WTC11 (cell line): ENCODE data around the gene CNOT3. TPM values are rescaled to one million over a fixed set of nuclear protein-coding genes. Genes with fewer than 3 reads are reported as not detected.

ENCODE experiments used
- ATAC-seq: fragments of 200-7000 bp; cut with Tn5 transposase; 2 replicates; pipeline ENCODE4 v1.10.0; 2021; ENCODE audit warnings: mild to moderate bottlenecking, moderate library complexity
- CTCF ChIA-PET: fragments of 300-600 bp; sonication (Branson Sonifier 250); formaldehyde crosslinking; loops from one replicate; lab custom pipeline; 2021; ENCODE audit warnings: antibody characterized with exemption; lab: Charles Lee
- POLR2A ChIA-PET: fragments of 350-600 bp; sonication (Branson Sonifier 250); formaldehyde crosslinking; loops from one replicate; lab custom pipeline; 2021; ENCODE audit warnings: antibody characterized with exemption; lab: Charles Lee
- DNase-seq: peaks from one replicate; pipeline ENCODE4 v3.0.0; 2021; ENCODE audit warnings: low spot score
- H3K27ac Mint-ChIP-seq: 2 replicates; pipeline ENCODE4 v1.8.0; 2021; ENCODE audit warnings: mixed read lengths
- H3K27me3 Mint-ChIP-seq: 2 replicates; pipeline ENCODE4 v1.8.0; 2021; ENCODE audit warnings: low read depth, mild to moderate bottlenecking, moderate library complexity, mixed read lengths
- H3K36me3 Mint-ChIP-seq: 2 replicates; pipeline ENCODE4 v1.8.0; 2021; ENCODE audit warnings: mixed read lengths
- H3K4me1 Mint-ChIP-seq: 2 replicates; pipeline ENCODE4 v1.8.0; 2022; ENCODE audit warnings: mixed read lengths
- H3K4me3 Mint-ChIP-seq: 2 replicates; pipeline ENCODE4 v1.8.0; 2021; ENCODE audit warnings: mild to moderate bottlenecking, moderate library complexity, mixed read lengths
- H3K9me3 Mint-ChIP-seq: 2 replicates; pipeline ENCODE4 v1.8.0; 2021; ENCODE audit warnings: mixed read lengths
- AR ChIP-seq: fragments of 250-450 bp; sonication (Bioruptor Pico); IDR thresholded peaks from 2 replicates; pipeline ENCODE4 v1.9.0; 2021; ENCODE audit warnings: mild to moderate bottlenecking
- FOXP4 ChIP-seq: sonication (generic); formaldehyde crosslinking; IDR thresholded peaks from 2 replicates; pipeline ENCODE4 v1.8.0; 2022; ENCODE audit warnings: mild to moderate bottlenecking, missing genetic modification reagents
- GABPB1 ChIP-seq: sonication (generic); formaldehyde crosslinking; IDR thresholded peaks from 2 replicates; pipeline ENCODE4 v1.8.1; 2023; ENCODE audit warnings: mild to moderate bottlenecking, missing genetic modification reagents
- GTF2I ChIP-seq: fragments of 250-450 bp; sonication (Bioruptor Pico); conservative IDR thresholded peaks from 2 replicates; pipeline ENCODE4 v1.4.0; 2021; ENCODE audit warnings: mild to moderate bottlenecking
- HMGXB4 ChIP-seq: sonication (generic); formaldehyde crosslinking; IDR thresholded peaks from 2 replicates; pipeline ENCODE4 v1.8.1; 2023; ENCODE audit warnings: mild to moderate bottlenecking, moderate library complexity, missing genetic modification reagents
- IRF2 ChIP-seq: sonication (generic); formaldehyde crosslinking; IDR thresholded peaks from 2 replicates; pipeline ENCODE4 v1.8.0; 2022; ENCODE audit warnings: low read depth, missing genetic modification reagents, borderline replicate concordance
- MYBL2 ChIP-seq: sonication (generic); formaldehyde crosslinking; IDR thresholded peaks from 2 replicates; pipeline ENCODE4 v1.8.1; 2023; ENCODE audit warnings: mild to moderate bottlenecking, moderate library complexity, missing genetic modification reagents
- SMAD4 ChIP-seq: sonication (generic); formaldehyde crosslinking; IDR thresholded peaks from 2 replicates; pipeline ENCODE4 v1.8.0; 2022; ENCODE audit warnings: mild to moderate bottlenecking, missing genetic modification reagents
- STAT6 ChIP-seq: sonication (generic); formaldehyde crosslinking; conservative IDR thresholded peaks from 2 replicates; pipeline ENCODE4 v1.8.1; 2023; ENCODE audit warnings: mild to moderate bottlenecking, low read depth, missing genetic modification reagents, moderate library complexity
- TEAD1 ChIP-seq: sonication (generic); formaldehyde crosslinking; IDR thresholded peaks from 2 replicates; pipeline ENCODE4 v1.8.0; 2022; ENCODE audit warnings: mild to moderate bottlenecking, missing genetic modification reagents
- ZBTB21 ChIP-seq: sonication (generic); formaldehyde crosslinking; IDR thresholded peaks from 2 replicates; pipeline ENCODE4 v1.8.1; 2023; ENCODE audit warnings: mild to moderate bottlenecking, missing genetic modification reagents, borderline replicate concordance
- total RNA-seq: library from RNA; stranded (reverse); gene quantifications from 3 replicates; pipeline ENCODE4 v1.2.3, GENCODE V29; 2021
- TF ChIP-seq, protein P1 (sequence below): sonication (generic); formaldehyde crosslinking; IDR thresholded peaks from 2 replicates; pipeline ENCODE4 v1.8.0; 2023; ENCODE audit warnings: mild to moderate bottlenecking, missing genetic modification reagents
- TF ChIP-seq, protein P2 (sequence below): fragments of 250-450 bp; sonication (Bioruptor Pico); IDR thresholded peaks from 2 replicates; pipeline ENCODE4 v1.9.0; 2021; ENCODE audit warnings: mild to moderate bottlenecking
- TF ChIP-seq, protein P3 (sequence below): sonication (generic); formaldehyde crosslinking; IDR thresholded peaks from 2 replicates; pipeline ENCODE4 v1.8.0; 2022; ENCODE audit warnings: mild to moderate bottlenecking, missing genetic modification reagents
- TF ChIP-seq, protein P4 (sequence below): sonication (generic); formaldehyde crosslinking; conservative IDR thresholded peaks from 2 replicates; pipeline ENCODE4 v1.8.1; 2022; ENCODE audit warnings: mild to moderate bottlenecking, missing genetic modification reagents
- TF ChIP-seq, protein P5 (sequence below): fragments of 250-450 bp; sonication (Bioruptor Pico); conservative IDR thresholded peaks from 2 replicates; pipeline ENCODE4 v1.9.0; 2021; ENCODE audit warnings: mild to moderate bottlenecking

CNOT3 gene
- total RNA-seq, 1 experiment from 2014 or later: 93.3 TPM

DNA sequence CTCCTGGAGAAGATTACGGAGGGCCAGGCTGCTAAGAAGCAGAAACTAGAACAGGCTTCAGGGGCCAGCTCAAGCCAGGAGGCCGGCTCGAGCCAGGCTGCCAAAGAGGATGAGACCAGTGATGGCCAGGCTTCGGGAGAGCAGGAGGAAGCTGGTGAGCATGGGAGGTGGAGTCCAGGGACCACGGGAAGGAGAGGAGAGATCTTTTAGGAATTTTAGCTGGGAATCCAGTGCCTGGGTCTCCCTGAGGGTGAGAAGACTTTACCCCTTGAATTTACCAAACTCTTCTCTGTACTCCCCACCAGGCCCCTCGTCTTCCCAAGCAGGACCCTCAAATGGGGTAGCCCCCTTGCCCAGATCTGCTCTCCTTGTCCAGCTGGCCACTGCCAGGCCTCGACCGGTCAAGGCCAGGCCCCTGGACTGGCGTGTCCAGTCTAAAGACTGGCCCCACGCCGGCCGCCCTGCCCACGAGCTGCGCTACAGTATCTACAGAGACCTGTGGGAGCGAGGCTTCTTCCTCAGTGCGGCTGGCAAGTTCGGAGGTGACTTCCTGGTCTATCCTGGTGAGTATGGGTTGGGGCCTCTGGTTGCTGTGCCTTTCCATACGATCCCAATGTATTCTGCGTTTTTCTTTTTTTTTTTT, 54.4 kb downstream of the CNOT3 start:
- POLR2A ChIA-PET: interaction anchor here (1.0 to 4.3 kb wide), 7 partner anchors 9 to 106 kb away, joined by 3 to 25 read pairs (median 4); partner anchors contain the start of genes CNOT3, LENG1, RPS9 and TMC4
- no peak for DNase-seq
- Mint-ChIP-seq H3K9me3 (no peaks in the 10 kb centered on the region), H3K36me3 (peaks cover 37% of the 10 kb centered on the region), H3K4me3 (peak overlapping the region; percentile 85), H3K27ac (peak overlapping the region; percentile 93), H3K4me1 (peaks cover 31% of the 10 kb centered on the region)
- no peak for TF ChIP-seq AR (CRISPR knock-in tag)
- no peak for TF ChIP-seq MYBL2 (CRISPR knock-in tag)
- TF ChIP-seq SMAD4: no peak
- TF ChIP-seq GABPB1: no peak
- TF ChIP-seq ZBTB21 (CRISPR knock-in tag): no peak
- TF ChIP-seq, protein P1, sequence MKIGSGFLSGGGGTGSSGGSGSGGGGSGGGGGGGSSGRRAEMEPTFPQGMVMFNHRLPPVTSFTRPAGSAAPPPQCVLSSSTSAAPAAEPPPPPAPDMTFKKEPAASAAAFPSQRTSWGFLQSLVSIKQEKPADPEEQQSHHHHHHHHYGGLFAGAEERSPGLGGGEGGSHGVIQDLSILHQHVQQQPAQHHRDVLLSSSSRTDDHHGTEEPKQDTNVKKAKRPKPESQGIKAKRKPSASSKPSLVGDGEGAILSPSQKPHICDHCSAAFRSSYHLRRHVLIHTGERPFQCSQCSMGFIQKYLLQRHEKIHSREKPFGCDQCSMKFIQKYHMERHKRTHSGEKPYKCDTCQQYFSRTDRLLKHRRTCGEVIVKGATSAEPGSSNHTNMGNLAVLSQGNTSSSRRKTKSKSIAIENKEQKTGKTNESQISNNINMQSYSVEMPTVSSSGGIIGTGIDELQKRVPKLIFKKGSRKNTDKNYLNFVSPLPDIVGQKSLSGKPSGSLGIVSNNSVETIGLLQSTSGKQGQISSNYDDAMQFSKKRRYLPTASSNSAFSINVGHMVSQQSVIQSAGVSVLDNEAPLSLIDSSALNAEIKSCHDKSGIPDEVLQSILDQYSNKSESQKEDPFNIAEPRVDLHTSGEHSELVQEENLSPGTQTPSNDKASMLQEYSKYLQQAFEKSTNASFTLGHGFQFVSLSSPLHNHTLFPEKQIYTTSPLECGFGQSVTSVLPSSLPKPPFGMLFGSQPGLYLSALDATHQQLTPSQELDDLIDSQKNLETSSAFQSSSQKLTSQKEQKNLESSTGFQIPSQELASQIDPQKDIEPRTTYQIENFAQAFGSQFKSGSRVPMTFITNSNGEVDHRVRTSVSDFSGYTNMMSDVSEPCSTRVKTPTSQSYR (CRISPR knock-in tag): no peak
- TF ChIP-seq, all 79 proteins: peak for 0
- peaks cover 3% of the 10 kb centered on the region; the same call in 1 of the 2 replicates for H3K27me3 Mint-ChIP-seq
- CTCF ChIA-PET: interaction anchor here (0.6 to 4.2 kb wide), 12 partner anchors 9 to 1312 kb away, joined by 3 to 84 read pairs (median 4); partner anchors contain the start of gene TMC4
- ATAC-seq: no peak

DNA sequence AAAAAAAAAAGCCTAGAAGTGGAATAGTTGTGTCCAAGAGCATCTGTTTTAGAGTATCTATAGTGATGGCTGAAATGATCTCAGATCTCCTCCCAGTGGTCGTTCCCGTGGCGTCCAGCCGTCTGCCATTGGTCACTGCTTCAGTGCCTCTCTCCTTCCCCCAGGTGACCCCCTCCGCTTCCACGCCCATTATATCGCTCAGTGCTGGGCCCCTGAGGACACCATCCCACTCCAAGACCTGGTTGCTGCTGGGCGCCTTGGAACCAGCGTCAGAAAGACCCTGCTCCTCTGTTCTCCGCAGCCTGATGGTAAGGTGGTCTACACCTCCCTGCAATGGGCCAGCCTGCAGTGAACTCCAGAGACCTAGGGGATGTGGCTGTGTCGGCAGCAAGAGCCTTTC, 55.4 kb downstream of the CNOT3 start:
- Mint-ChIP-seq H3K27ac (peak overlapping the region; percentile 60), H3K27me3 (peaks cover 3% of the 10 kb centered on the region; the same call in 1 of the 2 replicates)
- CTCF ChIA-PET: interaction anchor here (0.6 to 2.7 kb wide), 4 partner anchors 16 to 1311 kb away, joined by 3 to 11 read pairs (median 5); partner anchors contain the start of gene TMC4
- no peak for TF ChIP-seq GTF2I (CRISPR knock-in tag)
- TF ChIP-seq FOXP4 (CRISPR knock-in tag): no peak
- TF ChIP-seq STAT6: no peak
- TF ChIP-seq, protein P2, sequence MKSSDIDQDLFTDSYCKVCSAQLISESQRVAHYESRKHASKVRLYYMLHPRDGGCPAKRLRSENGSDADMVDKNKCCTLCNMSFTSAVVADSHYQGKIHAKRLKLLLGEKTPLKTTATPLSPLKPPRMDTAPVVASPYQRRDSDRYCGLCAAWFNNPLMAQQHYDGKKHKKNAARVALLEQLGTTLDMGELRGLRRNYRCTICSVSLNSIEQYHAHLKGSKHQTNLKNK: no peak
- TF ChIP-seq, protein P3, sequence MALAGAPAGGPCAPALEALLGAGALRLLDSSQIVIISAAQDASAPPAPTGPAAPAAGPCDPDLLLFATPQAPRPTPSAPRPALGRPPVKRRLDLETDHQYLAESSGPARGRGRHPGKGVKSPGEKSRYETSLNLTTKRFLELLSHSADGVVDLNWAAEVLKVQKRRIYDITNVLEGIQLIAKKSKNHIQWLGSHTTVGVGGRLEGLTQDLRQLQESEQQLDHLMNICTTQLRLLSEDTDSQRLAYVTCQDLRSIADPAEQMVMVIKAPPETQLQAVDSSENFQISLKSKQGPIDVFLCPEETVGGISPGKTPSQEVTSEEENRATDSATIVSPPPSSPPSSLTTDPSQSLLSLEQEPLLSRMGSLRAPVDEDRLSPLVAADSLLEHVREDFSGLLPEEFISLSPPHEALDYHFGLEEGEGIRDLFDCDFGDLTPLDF (CRISPR knock-in tag): no peak
- TF ChIP-seq TEAD1: no peak
- TF ChIP-seq IRF2 (CRISPR knock-in tag): no peak
- TF ChIP-seq, protein P4, sequence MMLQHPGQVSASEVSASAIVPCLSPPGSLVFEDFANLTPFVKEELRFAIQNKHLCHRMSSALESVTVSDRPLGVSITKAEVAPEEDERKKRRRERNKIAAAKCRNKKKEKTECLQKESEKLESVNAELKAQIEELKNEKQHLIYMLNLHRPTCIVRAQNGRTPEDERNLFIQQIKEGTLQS (CRISPR knock-in tag): no peak
- TF ChIP-seq, protein P5, sequence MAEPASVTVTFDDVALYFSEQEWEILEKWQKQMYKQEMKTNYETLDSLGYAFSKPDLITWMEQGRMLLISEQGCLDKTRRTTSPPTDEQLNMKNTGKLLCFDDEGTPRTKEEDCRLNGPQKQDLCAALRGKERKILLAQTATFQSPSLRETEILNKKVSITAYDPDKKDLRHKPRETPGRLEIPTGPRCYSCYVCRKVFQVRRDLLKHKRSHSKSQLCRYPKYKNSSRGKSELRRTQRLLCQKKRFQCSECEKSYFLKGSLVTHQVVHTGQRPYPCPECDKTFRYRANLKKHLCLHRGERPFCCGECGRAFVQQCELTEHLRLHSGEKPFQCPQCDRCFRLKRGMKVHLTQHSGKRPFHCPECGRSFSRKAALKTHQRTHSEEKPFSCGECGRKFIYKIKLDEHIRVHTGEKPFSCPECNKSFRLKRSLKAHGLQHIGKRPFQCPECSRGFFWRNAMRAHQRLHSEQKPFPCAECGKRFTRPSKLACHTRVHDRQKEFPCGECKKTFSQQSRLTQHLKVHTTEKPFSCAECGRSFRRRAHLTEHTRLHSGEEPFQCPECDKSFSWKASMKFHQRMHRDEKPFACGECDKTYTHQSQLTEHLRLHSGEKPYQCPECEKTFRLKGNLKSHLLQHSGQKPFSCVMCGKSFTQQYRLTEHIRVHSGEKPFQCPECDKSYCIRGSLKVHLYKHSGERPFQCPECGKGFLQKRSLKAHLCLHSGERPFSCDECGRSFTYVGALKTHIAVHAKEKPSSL (CRISPR knock-in tag): no peak
- no peak for TF ChIP-seq HMGXB4 (CRISPR knock-in tag)

More for the DNA sequence above, 55.4 kb downstream of the CNOT3 start:
- DNase-seq (no peak), ATAC-seq (no peak)
- peaks cover 32% of the 10 kb centered on the region for H3K36me3 Mint-ChIP-seq
- H3K4me1 Mint-ChIP-seq: peaks cover 20% of the 10 kb centered on the region
- POLR2A ChIA-PET: interaction anchor here (2.8 kb wide), 1 partner anchor 16 kb away, joined by 21 read pairs; no protein-coding TSS in a partner anchor
- peak overlapping the region; percentile 85 for H3K4me3 Mint-ChIP-seq
- no peaks in the 10 kb centered on the region for H3K9me3 Mint-ChIP-seq
